Stomach (tissue), 4 donors: ENCODE results near the gene HERC6.

ENCODE experiments used
- CTCF ChIP-seq, 7 experiments: fragments of 450-650 bp in 4 of 7; fragments of 200-600 bp in 3 of 7; sonication (generic) in 3 of 7; IDR thresholded peaks; one replicate each; pipeline ENCODE4 v1.5.1; 2016 to 2019; ENCODE audit warnings: antibody characterized with exemption in 7 of 7, control low read depth in 2 of 7, mild to moderate bottlenecking in 1 of 7
- POLR2AphosphoS5 ChIP-seq, 3 donors: sonication (generic); formaldehyde crosslinking; IDR thresholded peaks; one replicate each; pipeline ENCODE4 v1.6.1; 2016; ENCODE audit warnings: antibody characterized with exemption in 3 of 3

DNA sequence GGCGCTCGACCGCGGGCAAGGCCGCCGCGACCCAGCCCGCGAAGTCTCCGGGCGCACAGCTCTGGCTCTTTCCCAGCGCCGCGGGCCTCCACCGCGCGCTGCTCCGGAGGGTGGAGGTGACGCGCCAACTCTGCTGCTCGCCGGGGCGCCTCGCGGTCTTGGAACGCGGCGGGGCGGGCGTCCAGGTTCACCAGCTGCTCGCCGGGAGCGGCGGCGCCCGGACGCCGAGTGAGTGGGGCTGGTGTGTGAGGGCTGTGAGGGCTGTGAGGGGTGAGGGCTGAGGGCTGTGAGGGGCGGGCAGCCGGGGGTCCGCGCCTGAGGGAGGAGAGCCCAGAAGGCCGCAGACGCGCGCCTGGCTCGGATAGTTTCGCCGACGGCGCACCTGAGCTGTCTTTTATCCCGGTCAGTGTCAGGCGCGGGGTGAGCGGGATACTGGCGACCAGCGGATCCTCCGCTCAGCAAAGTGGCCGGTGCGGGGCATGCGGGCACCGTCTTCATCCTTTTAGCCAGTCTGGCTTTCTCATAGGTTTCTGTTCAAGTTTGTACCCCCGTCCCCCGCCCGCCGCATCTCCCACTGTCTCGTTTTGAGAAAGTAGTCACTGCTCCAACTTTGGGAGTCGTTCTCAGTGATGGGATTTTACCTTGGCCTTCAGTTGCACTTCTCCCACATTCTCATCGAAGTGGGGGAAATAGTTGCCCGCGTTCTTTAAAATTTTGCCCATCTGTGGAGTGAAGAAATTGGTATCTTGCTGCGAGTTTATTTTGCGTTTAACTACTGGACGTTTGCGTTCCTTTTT, 78.9 kb downstream of the HERC6 start:
- TF ChIP-seq CTCF (IDR thresholded peaks at IDR 0.05) (no peak), POLR2AphosphoS5 (IDR thresholded peaks at IDR 0.05) (no peak)
